Esophagus muscularis mucosa (tissue), 4 donors: ENCODE data around the gene PRKAG2. TPM values are rescaled to one million over a fixed set of nuclear protein-coding genes. Genes with fewer than 3 reads are reported as not detected.

ENCODE experiments used
- DNase-seq: peaks from one replicate; pipeline ENCODE4 v3.0.0-alpha.2; 2017; ENCODE audit errors: extremely low spot score
- H3K27ac ChIP-seq, 4 donors: fragments of 200-600 bp; sonication (generic); replicated peaks in 1 of 4; 1 replicate in 3 of 4; 2 replicates in 1 of 4; pipeline ENCODE4 v1.5.1; 2016 to 2019; ENCODE audit warnings: mild to moderate bottlenecking in 1 of 4
- H3K27me3 ChIP-seq, 4 donors: fragments of 200-600 bp; sonication (generic); one replicate each; pipeline versions ENCODE4 v1.5.1 to v1.6.0; 2016 to 2019
- H3K36me3 ChIP-seq, 4 donors: fragments of 200-600 bp; sonication (generic); one replicate each; pipeline ENCODE4 v1.5.1; 2016 to 2019
- H3K4me1 ChIP-seq, 4 donors: fragments of 200-600 bp; sonication (generic); one replicate each; pipeline ENCODE4 v1.5.1; 2016 to 2019
- H3K4me3 ChIP-seq, 4 donors: fragments of 200-600 bp; sonication (generic); 1 replicate in 2 of 4; 2 replicates in 2 of 4; pipeline ENCODE4 v1.5.1; 2016 to 2019; ENCODE audit warnings: mild to moderate bottlenecking in 4 of 4, moderate library complexity in 1 of 4
- H3K9me3 ChIP-seq, 4 donors: fragments of 200-600 bp; sonication (generic); 1 replicate in 3 of 4; 2 replicates in 1 of 4; pipeline ENCODE4 v1.5.1; 2016 to 2019
- EP300 ChIP-seq: sonication (generic); formaldehyde crosslinking; IDR thresholded peaks from one replicate; pipeline ENCODE4 v1.6.1; 2017; ENCODE audit warnings: antibody characterized with exemption
- POLR2A ChIP-seq: fragments of 450-650 bp; IDR thresholded peaks from one replicate; pipeline ENCODE4 v1.6.1; 2017; ENCODE audit warnings: antibody characterized with exemption, moderate library complexity, mild to moderate bottlenecking, low read depth
- POLR2AphosphoS5 ChIP-seq, 2 donors: sonication (generic); formaldehyde crosslinking; IDR thresholded peaks; one replicate each; pipeline ENCODE4 v1.6.1; 2017; ENCODE audit warnings: antibody characterized with exemption in 2 of 2
- WGBS: methylation state at CpG from one replicate; pipeline ENCODE4 v1.1.5; 2018; 5-methylcytosine and 5-hydroxymethylcytosine counted together
- intact Hi-C: fragments of 100-400 bp; cut with DNase I; formaldehyde crosslinking; loops from one replicate; pipeline ENCODE4 v1.15.1; 2023
- total RNA-seq, 4 donors: library from RNA; depleted of rRNA; stranded (reverse); fragments of >200 nt; gene quantifications; one replicate each; pipeline versions ENCODE4 v1.1.0 to v1.2.1, GENCODE V29; 2016
- TF ChIP-seq, protein P1 (sequence below), 3 experiments: fragments of 200-600 bp in 2 of 3; fragments of 450-650 bp in 1 of 3; sonication (generic) in 2 of 3; IDR thresholded peaks; one replicate each; pipeline ENCODE4 v1.5.1; 2017 to 2019; ENCODE audit warnings: antibody characterized with exemption in 3 of 3, mild to moderate bottlenecking in 2 of 3, moderate library complexity in 1 of 3

Gene PRKAG2
- total RNA-seq, 4 donors from 2014 or later = 51.3 to 97.2 (median 77.5) TPM

GRCh38 chr7:151630358-151630757, 246.6 kb downstream of the PRKAG2 start:
- TF ChIP-seq POLR2A (no peak), POLR2AphosphoS5 (IDR thresholded peaks at IDR 0.05) (no peak), EP300 (no peak)
- TF ChIP-seq, protein P1, sequence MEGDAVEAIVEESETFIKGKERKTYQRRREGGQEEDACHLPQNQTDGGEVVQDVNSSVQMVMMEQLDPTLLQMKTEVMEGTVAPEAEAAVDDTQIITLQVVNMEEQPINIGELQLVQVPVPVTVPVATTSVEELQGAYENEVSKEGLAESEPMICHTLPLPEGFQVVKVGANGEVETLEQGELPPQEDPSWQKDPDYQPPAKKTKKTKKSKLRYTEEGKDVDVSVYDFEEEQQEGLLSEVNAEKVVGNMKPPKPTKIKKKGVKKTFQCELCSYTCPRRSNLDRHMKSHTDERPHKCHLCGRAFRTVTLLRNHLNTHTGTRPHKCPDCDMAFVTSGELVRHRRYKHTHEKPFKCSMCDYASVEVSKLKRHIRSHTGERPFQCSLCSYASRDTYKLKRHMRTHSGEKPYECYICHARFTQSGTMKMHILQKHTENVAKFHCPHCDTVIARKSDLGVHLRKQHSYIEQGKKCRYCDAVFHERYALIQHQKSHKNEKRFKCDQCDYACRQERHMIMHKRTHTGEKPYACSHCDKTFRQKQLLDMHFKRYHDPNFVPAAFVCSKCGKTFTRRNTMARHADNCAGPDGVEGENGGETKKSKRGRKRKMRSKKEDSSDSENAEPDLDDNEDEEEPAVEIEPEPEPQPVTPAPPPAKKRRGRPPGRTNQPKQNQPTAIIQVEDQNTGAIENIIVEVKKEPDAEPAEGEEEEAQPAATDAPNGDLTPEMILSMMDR (IDR thresholded peaks at IDR 0.05) = no peak
- intact Hi-C loops = loop anchor here (5.0 to 10.0 kb wide), 3 partner anchors 62 to 168 kb away; partner anchors contain the start of gene RHEB
- peak overlapping the region; percentile 93 to 97 (median 96) for H3K27ac ChIP-seq
- no peaks in the 10 kb centered on the region for H3K9me3 ChIP-seq
- H3K36me3 ChIP-seq = peaks cover 0 to 7% (median 0%) of the 10 kb centered on the region in 4 donors
- peak overlapping the region; percentile 72 to 92 (median 82) for H3K4me3 ChIP-seq
- H3K4me1 ChIP-seq = peaks cover 23 to 68% (median 60%) of the 10 kb centered on the region in 4 donors
- WGBS = 68% methylated on average over 5 of the region's 5 CpGs
- no peaks in the 10 kb centered on the region for H3K27me3 ChIP-seq
- no peak for DNase-seq

- Histone ChIP-seq H3K4me3 (peak overlapping the region; percentile 3 to 92 (median 80)), H3K27ac (peak overlapping the region; percentile 93 to 97 (median 96)), H3K36me3 (peaks cover 0 to 11% (median 0%) of the 10 kb centered on the region in 4 donors), H3K27me3 (no peaks in the 10 kb centered on the region), H3K9me3 (no peaks in the 10 kb centered on the region), H3K4me1 (peaks cover 23 to 74% (median 65%) of the 10 kb centered on the region in 4 donors)
- 62% methylated on average over 8 of the region's 8 CpGs for WGBS
- no peak for TF ChIP-seq POLR2A
- no peak for TF ChIP-seq EP300
- no peak for TF ChIP-seq POLR2AphosphoS5 (IDR thresholded peaks at IDR 0.05)
- TF ChIP-seq, protein P1 (IDR thresholded peaks at IDR 0.05) = no peak
- DNase-seq = no peak
- intact Hi-C loops = loop anchor here (5.0 to 10.0 kb wide), 5 partner anchors 63 to 167 kb away; partner anchors contain the start of gene RHEB
Observed at GRCh38 chr7:151629713-151630272, 247.1 kb downstream of the PRKAG2 start.

- TF ChIP-seq POLR2AphosphoS5 (IDR thresholded peaks at IDR 0.05) (peak in 1 of 2 donors; percentile 52), POLR2A (no peak), EP300 (no peak)
- intact Hi-C loops = loop anchor here (5.0 kb wide), 2 partner anchors 73 to 128 kb away; no protein-coding TSS in a partner anchor
- no peaks in the 10 kb centered on the region for H3K27me3 ChIP-seq
- DNase-seq = no peak
- WGBS = 58% methylated on average over 16 of the region's 17 CpGs
- peaks cover 0 to 11% (median 0%) of the 10 kb centered on the region in 4 donors for H3K36me3 ChIP-seq
- H3K4me3 ChIP-seq = peak overlapping the region; percentile 3 to 92 (median 80)
- H3K27ac ChIP-seq = peak overlapping the region; percentile 93 to 97 (median 96)
- no peaks in the 10 kb centered on the region for H3K9me3 ChIP-seq
- H3K4me1 ChIP-seq = peaks cover 23 to 81% (median 73%) of the 10 kb centered on the region in 4 donors
Observed at GRCh38 chr7:151628846-151629604, 247.9 kb downstream of the PRKAG2 start.

- 76% methylated on average over 11 of the region's 11 CpGs for WGBS
Observed at GRCh38 chr7:151626422-151627115, 250.3 kb downstream of the PRKAG2 start.

More at GRCh38 chr7:151626422-151627115, 250.3 kb downstream of the PRKAG2 start:
- no peak for TF ChIP-seq EP300
- TF ChIP-seq, protein P1 (IDR thresholded peaks at IDR 0.05) = peak; percentile 40 to 59 (median 50)
- DNase-seq = no peak
- H3K9me3 ChIP-seq = no peaks in the 10 kb centered on the region
- intact Hi-C loops = loop anchor here (2.0 to 5.0 kb wide), 3 partner anchors 26 to 131 kb away; no protein-coding TSS in a partner anchor
- H3K4me1 ChIP-seq = peaks cover 20 to 81% (median 71%) of the 10 kb centered on the region in 4 donors
- no peaks in the 10 kb centered on the region for H3K27me3 ChIP-seq
- H3K36me3 ChIP-seq = peaks cover 0 to 16% (median 0%) of the 10 kb centered on the region in 4 donors
- H3K4me3 ChIP-seq = no peak overlapping the region
- peak overlapping the region in 1 of 4 donors; percentile 93 for H3K27ac ChIP-seq
